GM23248 (cell line): Measurements from ENCODE around the gene SCEL. TPM values are rescaled to one million over a fixed set of nuclear protein-coding genes. Genes with fewer than 3 reads are reported as not detected.
"Not testable (repeated sequence)": the region's sequence is repeated elsewhere in the genome, so short reads cannot be mapped to it uniquely, and the experiment has no call there.

Experiments used
- DNase-seq: peaks from one replicate; pipeline ENCODE4 v3.0.0-alpha.2; 2015
- H2AFZ ChIP-seq: fragments of 200-600 bp; sonication (generic); 2 replicates; pipeline ENCODE4 v1.6.1; 2016; ENCODE audit warnings: antibody characterized with exemption
- H3F3A ChIP-seq: fragments of 200-600 bp; sonication (generic); 2 replicates; pipeline ENCODE4 v1.6.1; 2016; ENCODE audit warnings: mild to moderate bottlenecking, antibody characterized with exemption, mixed run types; ENCODE audit not compliant: insufficient read depth
- H3K27ac ChIP-seq: fragments of 200-600 bp; sonication (generic); 2 replicates; pipeline ENCODE4 v1.5.1; 2016; ENCODE audit warnings: mild to moderate bottlenecking
- H3K27me3 ChIP-seq: fragments of 200-600 bp; sonication (generic); replicated peaks from 2 replicates; pipeline ENCODE4 v1.6.1; 2016; ENCODE audit warnings: mild to moderate bottlenecking; ENCODE audit not compliant: insufficient read depth
- H3K36me3 ChIP-seq: fragments of 200-600 bp; sonication (generic); 2 replicates; pipeline ENCODE4 v1.6.1; 2016; ENCODE audit warnings: low read depth, mild to moderate bottlenecking
- H3K4me1 ChIP-seq: fragments of 200-600 bp; sonication (generic); 2 replicates; pipeline ENCODE4 v1.6.1; 2016; ENCODE audit warnings: mild to moderate bottlenecking; ENCODE audit not compliant: insufficient read depth
- H3K4me2 ChIP-seq: fragments of 200-600 bp; sonication (generic); one replicate; pipeline ENCODE4 v1.6.1; 2016; ENCODE audit warnings: mild to moderate bottlenecking; ENCODE audit not compliant: unreplicated experiment
- H3K4me3 ChIP-seq: fragments of 200-600 bp; sonication (generic); 2 replicates; pipeline ENCODE4 v1.5.1; 2016; ENCODE audit warnings: mild to moderate bottlenecking
- H3K79me2 ChIP-seq: fragments of 200-600 bp; sonication (generic); 2 replicates; pipeline ENCODE4 v1.6.1; 2016; ENCODE audit warnings: mild to moderate bottlenecking; ENCODE audit not compliant: insufficient read depth
- H3K9ac ChIP-seq: fragments of 200-600 bp; sonication (generic); 2 replicates; pipeline ENCODE4 v1.6.1; 2016; ENCODE audit warnings: mild to moderate bottlenecking
- H3K9me2 ChIP-seq: fragments of 200-600 bp; sonication (generic); 2 replicates; pipeline ENCODE4 v1.6.1; 2016; ENCODE audit warnings: mixed run types, mild to moderate bottlenecking, moderate library complexity; ENCODE audit not compliant: insufficient read depth
- H3K9me3 ChIP-seq: fragments of 200-600 bp; sonication (generic); one replicate; pipeline ENCODE4 v1.6.1; 2017; ENCODE audit warnings: low read depth
- H4K20me1 ChIP-seq: fragments of 200-600 bp; sonication (generic); 2 replicates; pipeline ENCODE4 v1.6.0; 2016; ENCODE audit not compliant: insufficient read depth
- EZH2 ChIP-seq: fragments of 200-600 bp; sonication (generic); IDR thresholded peaks from 2 replicates; pipeline ENCODE4 v1.6.1; 2018; ENCODE audit warnings: antibody characterized with exemption, mild to moderate bottlenecking; ENCODE audit not compliant: insufficient read depth, poor library complexity, severe bottlenecking
- EZH2phosphoT487 ChIP-seq: fragments of 200-600 bp; sonication (generic); IDR thresholded peaks from 2 replicates; pipeline ENCODE4 v1.6.1; 2018; ENCODE audit warnings: antibody characterized with exemption, moderate library complexity, mild to moderate bottlenecking, low read depth; ENCODE audit not compliant: insufficient read depth
- WGBS, 2 experiments: methylation state at CpG; one replicate each; pipeline ENCODE4 v1.1.6; 2015 to 2017; ENCODE audit warnings: low lambda C conversion rate in 2 of 2, low coverage in 1 of 2; ENCODE audit errors: missing lambda C conversion rate in 2 of 2; 5-methylcytosine and 5-hydroxymethylcytosine counted together
- in situ Hi-C: fragments of 300-500 bp; cut with MboI; formaldehyde crosslinking; loops from 2 replicates; pipeline ENCODE4 v1.15.0; 2020
- polyA plus RNA-seq: library from polyadenylated mRNA; unstranded; fragments of >200 nt; fragmentation: Nextera tagmentation; extraction: Ambion mirVana; gene quantifications from 2 replicates; pipeline ENCODE4 v1.2.1, GENCODE V29; 2016
- total RNA-seq: library from RNA; depleted of rRNA; stranded (reverse); fragments of >200 nt; shearing (Covaris generic); gene quantifications from 2 replicates; pipeline ENCODE4 v1.2.3, GENCODE V29; 2014

SCEL gene
- total and polyA plus RNA-seq, 2 experiments from 2014 or later = not detected

DNA sequence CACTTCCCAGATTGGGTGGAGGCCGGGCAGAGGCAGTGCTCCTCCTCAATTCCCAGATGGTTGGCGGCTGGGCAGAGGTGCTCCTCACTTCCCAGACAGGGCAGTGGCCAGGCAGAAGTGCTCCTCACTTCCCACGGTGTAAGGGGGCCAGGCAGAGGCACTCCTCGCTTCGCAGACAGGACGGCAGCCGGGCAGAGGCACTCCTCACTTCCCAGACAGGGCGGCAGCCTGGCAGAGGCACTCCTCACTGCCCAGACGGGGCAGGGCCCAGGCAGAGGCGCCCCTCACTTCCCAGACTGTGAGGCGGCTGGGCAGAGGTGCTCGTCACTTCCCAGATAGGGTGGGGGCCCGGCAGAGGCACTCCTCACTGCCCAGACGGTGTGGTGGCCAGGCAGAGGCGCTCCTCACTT lies 125.3 kb downstream of the SCEL start:
- H3K9ac ChIP-seq = no peak overlapping the region
- no peaks in the 10 kb centered on the region for H3K4me1 ChIP-seq
- 61 to 64% methylated on average over 9 to 12 of the region's 15 CpGs for whole genome bisulfite sequencing, 2 experiments
- H3K4me3 ChIP-seq = no peak overlapping the region
- no peaks in the 10 kb centered on the region for H3K27me3 ChIP-seq
- H3K36me3 ChIP-seq = no peaks in the 10 kb centered on the region
- no peak overlapping the region for H3K27ac ChIP-seq
- in situ Hi-C loops = no loop called here
- DNase-seq = no peak
- no peaks in the 10 kb centered on the region for H3K9me2 ChIP-seq
- H2AFZ ChIP-seq = no peak overlapping the region
- no peaks in the 10 kb centered on the region for H4K20me1 ChIP-seq
- no peak for TF ChIP-seq EZH2
- no peak for TF ChIP-seq EZH2phosphoT487
- H3K79me2 ChIP-seq = no peaks in the 10 kb centered on the region
- H3K9me3 ChIP-seq = no peaks in the 10 kb centered on the region
- no peak overlapping the region for H3K4me2 ChIP-seq
- H3F3A ChIP-seq = no peaks in the 10 kb centered on the region

DNA sequence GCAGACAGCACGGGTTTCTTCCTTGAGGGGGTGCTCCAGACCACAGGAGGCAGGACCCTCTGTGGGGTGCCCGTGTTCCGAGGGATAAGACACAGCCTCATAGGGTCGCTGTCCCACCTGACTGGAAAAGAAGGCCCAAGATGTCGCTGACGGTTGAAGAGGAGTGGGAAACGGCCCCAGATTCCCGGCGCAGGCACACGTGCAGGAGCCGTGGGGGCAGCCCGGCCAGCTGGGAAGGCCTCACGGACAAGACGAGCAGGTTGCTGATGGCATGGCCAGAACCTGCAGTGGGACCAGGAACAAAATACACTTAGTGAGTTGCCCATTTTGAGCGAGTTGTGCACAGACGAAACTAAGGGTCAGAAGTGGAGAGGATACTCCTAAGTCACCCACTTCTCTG lies 126.8 kb downstream of the SCEL start:
- WGBS, 2 experiments = 61 to 63% methylated on average over 16 of the region's 16 CpGs
- H4K20me1 ChIP-seq, in situ Hi-C loops, H3K9me3 ChIP-seq, H3K79me2 ChIP-seq, H2AFZ ChIP-seq, DNase-seq, H3K9ac ChIP-seq, H3F3A ChIP-seq, H3K9me2 ChIP-seq, H3K27ac ChIP-seq, H3K27me3 ChIP-seq, H3K4me3 ChIP-seq, H3K36me3 ChIP-seq, H3K4me2 ChIP-seq, H3K4me1 ChIP-seq: not testable (repeated sequence)

DNA sequence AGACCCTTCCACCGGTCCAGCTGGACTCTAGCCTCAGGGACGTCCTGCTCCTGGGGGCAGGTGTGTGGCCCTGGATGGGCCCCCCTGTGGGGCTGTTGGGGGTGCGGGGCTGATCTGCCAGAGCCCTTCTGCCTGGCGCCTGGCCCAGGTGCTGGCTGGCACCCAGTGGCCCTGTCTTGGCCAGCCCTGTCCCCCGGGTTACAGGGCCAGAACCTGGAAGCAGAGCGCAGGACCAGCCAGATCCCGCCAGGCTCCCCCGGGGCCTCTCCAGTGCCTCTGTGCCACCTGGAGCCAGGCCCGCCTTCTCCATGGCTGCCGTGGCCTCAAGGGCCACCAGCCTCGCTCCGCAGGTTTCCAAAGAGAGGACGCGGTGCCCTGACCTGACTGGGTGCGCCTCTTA lies 127.3 kb downstream of the SCEL start:
- H3K36me3 ChIP-seq, H3K4me1 ChIP-seq, DNase-seq, H3K79me2 ChIP-seq, H4K20me1 ChIP-seq, H3F3A ChIP-seq, H2AFZ ChIP-seq, H3K9me2 ChIP-seq, in situ Hi-C loops, H3K27ac ChIP-seq, H3K9ac ChIP-seq, H3K9me3 ChIP-seq, H3K4me3 ChIP-seq, H3K27me3 ChIP-seq, H3K4me2 ChIP-seq: not testable (repeated sequence)
- WGBS, 2 experiments = 73 to 75% methylated on average over 13 to 14 of the region's 15 CpGs

DNA sequence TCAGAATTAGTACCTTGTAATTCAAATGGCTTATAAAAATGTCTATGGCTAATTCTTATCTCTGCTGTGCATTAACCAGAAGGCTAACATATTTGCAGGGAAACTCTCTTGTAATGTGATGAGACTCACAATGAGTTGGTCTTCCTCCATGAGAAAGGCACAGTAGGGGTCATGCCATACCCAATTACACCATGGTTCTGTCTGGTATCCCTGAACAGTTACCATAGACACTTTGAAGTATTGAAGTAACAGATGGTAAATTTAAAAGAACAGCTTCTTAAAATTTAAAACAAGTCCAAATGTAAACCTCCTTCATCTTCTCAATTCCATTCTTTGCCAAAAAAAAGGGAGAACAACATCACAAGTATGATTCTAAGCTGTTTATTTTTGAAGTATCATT lies 139.3 kb downstream of the SCEL start:
- H3K36me3 ChIP-seq = no peaks in the 10 kb centered on the region
- H3K9ac ChIP-seq = no peak overlapping the region
- no peaks in the 10 kb centered on the region for H3K4me1 ChIP-seq
- TF ChIP-seq EZH2 (no peak), EZH2phosphoT487 (no peak)
- H3K79me2 ChIP-seq = no peaks in the 10 kb centered on the region
- in situ Hi-C loops = no loop called here
- H3F3A ChIP-seq = no peaks in the 10 kb centered on the region
- no peak for DNase-seq
- no peak overlapping the region for H3K4me3 ChIP-seq
- H3K9me2 ChIP-seq = no peaks in the 10 kb centered on the region
- no peak overlapping the region for H3K4me2 ChIP-seq
- no peaks in the 10 kb centered on the region for H4K20me1 ChIP-seq
- H3K27me3 ChIP-seq = no peaks in the 10 kb centered on the region
- H3K9me3 ChIP-seq = no peaks in the 10 kb centered on the region
- no peak overlapping the region for H3K27ac ChIP-seq
- H2AFZ ChIP-seq = no peak overlapping the region

DNA sequence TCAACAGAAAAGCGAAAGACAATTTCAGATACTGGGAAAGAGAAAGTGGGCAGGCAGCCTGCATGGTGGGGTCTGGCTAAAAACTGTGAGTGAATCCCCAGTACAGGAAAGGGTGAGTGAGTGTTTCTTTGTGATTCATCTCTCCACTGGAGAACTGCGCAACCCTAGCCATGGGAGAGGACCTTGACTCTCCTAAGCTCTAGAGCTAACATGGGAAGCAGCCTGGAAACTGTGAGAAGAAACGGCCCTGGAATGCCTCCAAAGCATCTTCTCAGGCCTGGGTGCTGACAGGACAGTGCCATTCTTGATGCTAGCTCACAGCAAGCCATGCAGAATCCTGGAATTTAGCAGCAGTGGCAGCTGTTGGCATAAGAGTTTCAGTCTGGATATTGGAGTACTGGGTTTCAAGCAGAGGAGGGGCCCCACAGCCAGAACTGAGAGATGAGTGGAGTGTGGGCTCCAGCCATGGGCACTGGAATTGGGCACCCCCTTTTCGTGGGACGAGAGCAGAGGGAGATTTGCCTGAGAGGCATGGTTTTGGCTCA lies 143.3 kb downstream of the SCEL start:
- in situ Hi-C loops = no loop called here
- H3K36me3 ChIP-seq = no peaks in the 10 kb centered on the region
- H3K27ac ChIP-seq = no peak overlapping the region
- H3K27me3 ChIP-seq = no peaks in the 10 kb centered on the region
- H3F3A ChIP-seq = no peaks in the 10 kb centered on the region
- WGBS, 2 experiments = 23 to 30% methylated on average over 5 of the region's 5 CpGs
- no peak for DNase-seq
- no peaks in the 10 kb centered on the region for H3K9me2 ChIP-seq
- H3K9me3 ChIP-seq = no peaks in the 10 kb centered on the region
- TF ChIP-seq EZH2phosphoT487 = no peak
- no peak for TF ChIP-seq EZH2
- no peaks in the 10 kb centered on the region for H4K20me1 ChIP-seq
- H3K79me2 ChIP-seq = no peaks in the 10 kb centered on the region
- H2AFZ ChIP-seq = no peak overlapping the region
- H3K9ac ChIP-seq = no peak overlapping the region
- no peaks in the 10 kb centered on the region for H3K4me1 ChIP-seq
- H3K4me3 ChIP-seq = no peak overlapping the region
- no peak overlapping the region for H3K4me2 ChIP-seq
